WI38 (cell line): ENCODE measurements around the gene CDYL.

ENCODE experiments used
- H3K4me3 ChIP-seq: 2 replicates; pipeline ENCODE4 v1.5.1; 2011; ENCODE audit warnings: low read depth, mild to moderate bottlenecking, control low read depth, low read length
- CTCF ChIP-seq: IDR thresholded peaks from 2 replicates; pipeline ENCODE4 v1.5.1; 2012; ENCODE audit warnings: low read depth, mild to moderate bottlenecking, control low read depth, low read length

The CDYL gene

DNA sequence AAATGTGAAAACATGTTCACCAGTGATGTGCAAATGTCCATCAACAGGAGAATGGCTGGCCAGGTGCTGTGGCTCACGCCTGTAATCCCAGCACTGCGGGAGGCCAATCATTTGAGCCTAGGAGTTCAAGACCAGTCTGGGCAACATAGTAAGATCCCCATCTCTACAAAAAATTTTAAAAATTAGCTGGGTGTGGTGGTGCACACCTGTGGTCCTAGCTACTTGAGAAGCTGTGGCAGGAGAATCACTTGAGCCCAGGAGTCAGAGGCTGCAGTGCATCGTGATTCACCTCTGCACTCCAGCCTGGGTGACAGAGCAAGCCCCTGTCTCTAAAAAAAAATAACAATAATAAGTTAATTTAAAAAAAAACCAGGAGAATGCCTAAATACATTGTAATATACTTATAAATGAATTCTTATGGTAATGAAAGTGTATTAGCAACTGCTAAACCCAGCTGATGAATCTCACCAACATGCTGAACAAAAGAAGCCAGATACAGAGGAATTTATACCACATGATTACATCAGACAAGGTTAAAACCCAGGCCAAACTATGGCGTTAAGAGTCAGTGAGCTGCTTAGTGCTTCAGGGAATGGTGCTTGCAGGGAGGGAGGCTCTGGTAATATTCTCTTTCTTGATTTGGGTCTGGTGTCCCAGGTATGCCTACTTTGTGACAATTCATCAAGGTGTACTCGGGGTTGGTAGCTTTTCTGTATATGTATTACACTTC is 191.3 kb downstream of the CDYL start:
- no peak overlapping the region for H3K4me3 ChIP-seq
- no peak for TF ChIP-seq CTCF

DNA sequence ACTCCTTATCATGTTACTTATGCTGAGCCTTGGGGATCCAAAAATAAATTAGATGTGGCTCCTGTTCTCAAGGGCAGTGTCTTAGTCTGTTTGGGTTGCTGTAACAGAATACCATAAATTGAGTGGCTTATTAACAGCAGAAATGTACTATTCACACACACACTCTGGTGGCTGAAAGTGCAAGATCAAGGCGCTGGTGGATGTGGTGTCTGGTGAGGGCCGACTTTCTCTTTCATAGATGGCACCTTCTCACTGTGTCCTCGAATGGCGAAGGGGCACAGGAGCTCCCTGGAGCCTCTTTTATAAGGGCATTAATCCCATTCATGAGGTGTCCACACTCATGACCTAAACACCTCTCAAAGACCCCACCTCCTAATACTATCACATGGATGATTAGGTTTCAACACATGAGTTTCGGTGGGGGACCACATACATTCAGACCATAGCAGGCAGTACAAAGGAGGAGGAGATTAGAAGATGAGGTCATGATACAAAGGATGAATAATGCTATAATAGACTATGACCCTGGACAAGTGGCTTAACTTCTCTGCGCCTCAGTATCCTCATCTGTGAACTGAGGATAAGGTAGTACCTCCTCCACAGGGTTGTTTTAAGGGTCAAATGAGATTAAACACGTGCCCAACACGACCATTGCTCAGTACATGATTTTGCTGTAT is 193.5 kb downstream of the CDYL start:
- no peak for TF ChIP-seq CTCF

GRCh38 chr6:4970739-4971395 is 194.7 kb downstream of the CDYL start:
- H3K4me3 ChIP-seq: no peak overlapping the region
- TF ChIP-seq CTCF: no peak

More for the DNA sequence above, 193.5 kb downstream of the CDYL start:
- H3K4me3 ChIP-seq: no peak overlapping the region

DNA sequence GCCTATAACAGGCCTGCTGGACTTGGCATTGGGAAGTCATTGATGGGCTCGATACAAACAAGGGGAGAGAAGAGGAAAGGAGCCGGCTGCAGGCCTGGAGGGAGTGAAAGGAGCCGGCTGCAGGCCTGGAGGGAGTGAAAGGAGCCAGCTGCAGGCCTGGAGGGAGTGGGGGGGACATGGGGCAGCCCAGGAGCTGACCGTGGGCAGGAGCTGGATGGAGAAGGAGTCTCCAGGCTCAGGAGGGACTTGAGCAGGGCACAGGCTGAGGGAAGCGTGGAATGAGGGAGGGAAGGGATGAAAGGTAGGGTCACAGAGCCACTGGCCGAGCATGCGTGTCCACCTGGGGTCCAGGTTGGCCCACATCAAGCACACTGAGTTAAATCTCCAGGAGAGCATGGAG is 195.6 kb downstream of the CDYL start:
- no peak overlapping the region for H3K4me3 ChIP-seq
- TF ChIP-seq CTCF: no peak

DNA sequence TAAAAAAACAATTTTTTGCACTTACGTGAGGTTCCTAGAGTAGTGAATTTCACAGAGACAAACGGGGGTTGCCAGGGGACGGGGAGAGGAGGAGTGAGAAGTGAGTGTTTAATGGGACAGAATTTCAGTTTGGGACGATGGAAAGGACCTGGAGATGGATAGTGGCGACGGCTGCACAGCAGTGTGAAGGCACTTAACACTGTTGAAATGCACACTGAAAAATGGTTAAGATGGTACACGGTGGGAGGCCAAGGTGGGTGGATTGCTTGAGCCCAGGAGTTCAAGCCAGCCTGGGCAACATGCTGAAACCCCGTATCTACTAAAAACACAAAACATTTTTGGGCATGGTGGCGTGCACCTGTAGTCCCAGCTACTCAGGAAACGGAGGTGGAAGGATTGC is 196.2 kb downstream of the CDYL start:
- TF ChIP-seq CTCF: no peak
- H3K4me3 ChIP-seq: no peak overlapping the region

GRCh38 chr6:4973415-4973814 is 197.2 kb downstream of the CDYL start:
- no peak for TF ChIP-seq CTCF
- H3K4me3 ChIP-seq: no peak overlapping the region
